Fibroblast of the aortic adventitia (primary cell): ENCODE measurements around the gene ZNF302. TPM values are rescaled to one million over a fixed set of nuclear protein-coding genes. Genes with fewer than 3 reads are reported as not detected.

Experiments used
- DNase-seq: peaks from one replicate; pipeline ENCODE4 v3.0.0-alpha.2; 2010; ENCODE audit warnings: low read depth
- H3K4me3 ChIP-seq: 2 replicates; pipeline ENCODE4 v1.5.1; 2011; ENCODE audit warnings: low read depth, mild to moderate bottlenecking, control low read depth, low read length, moderate library complexity
- CTCF ChIP-seq: IDR thresholded peaks from 2 replicates; pipeline ENCODE4 v1.5.1; 2011; ENCODE audit warnings: mild to moderate bottlenecking, low read length, control low read depth, inconsistent platforms; ENCODE audit not compliant: insufficient read depth
- total RNA-seq: library from RNA; depleted of rRNA; stranded (reverse); fragments of >200 nt; gene quantifications from 2 replicates; pipeline ENCODE4 v1.2.3, GENCODE V29; 2012; ENCODE audit warnings: low replicate concordance

ZNF302 gene
- total RNA-seq, 1 donor, result 22.6 TPM

GRCh38 chr19:34722353-34722752 is 44.9 kb downstream of the ZNF302 start:
- no peak for TF ChIP-seq CTCF
- no peak overlapping the region for H3K4me3 ChIP-seq
- DNase-seq, result no peak

GRCh38 chr19:34725400-34725799 is 47.9 kb downstream of the ZNF302 start:
- no peak overlapping the region for H3K4me3 ChIP-seq
- no peak for TF ChIP-seq CTCF

GRCh38 chr19:34731019-34731829 is 53.7 kb downstream of the ZNF302 start:
- no peak for DNase-seq
- no peak for TF ChIP-seq CTCF
- no peak overlapping the region for H3K4me3 ChIP-seq

More at GRCh38 chr19:34725400-34725799, 47.9 kb downstream of the ZNF302 start:
- no peak for DNase-seq

- no peak overlapping the region for H3K4me3 ChIP-seq
- TF ChIP-seq CTCF, result no peak
- no peak for DNase-seq
Observed at GRCh38 chr19:34731964-34732363, 54.5 kb downstream of the ZNF302 start.

- no peak for DNase-seq
- H3K4me3 ChIP-seq, result peak overlapping the region; percentile 72
- no peak for TF ChIP-seq CTCF
Observed at GRCh38 chr19:34732612-34733211, 55.2 kb downstream of the ZNF302 start.

GRCh38 chr19:34733266-34733745 is 55.8 kb downstream of the ZNF302 start:
- no peak for TF ChIP-seq CTCF
- peak overlapping the region; percentile 72 for H3K4me3 ChIP-seq
- no peak for DNase-seq
